Liver (tissue), 3 donors: Measurements from ENCODE around the gene PAPOLB.

ENCODE experiments used
- CTCF ChIP-seq: fragments of 150-350 bp; IDR thresholded peaks from 2 replicates; pipeline ENCODE4 v1.5.1; 2017; ENCODE audit warnings: improper control_type of control experiment, low read depth, low read length; ENCODE audit not compliant: missing input control
- GABPA ChIP-seq, 2 donors: IDR thresholded peaks in 1 of 2; conservative IDR thresholded peaks in 1 of 2; 2 replicates each; pipeline ENCODE4 v1.6.1; 2016; ENCODE audit warnings: antibody characterized with exemption in 2 of 2, mild to moderate bottlenecking in 1 of 2, moderate library complexity in 1 of 2
- HNF4G ChIP-seq: IDR thresholded peaks from 2 replicates; pipeline ENCODE4 v1.6.1; 2016; ENCODE audit warnings: antibody characterized with exemption
- JUND ChIP-seq, 2 donors: IDR thresholded peaks; 2 replicates each; pipeline ENCODE4 v1.6.1; 2016; ENCODE audit warnings: antibody characterized with exemption in 2 of 2
- MAX ChIP-seq: IDR thresholded peaks from 2 replicates; pipeline ENCODE4 v1.6.1; 2016; ENCODE audit warnings: antibody characterized with exemption
- RAD21 ChIP-seq, 2 donors: IDR thresholded peaks; 2 replicates each; pipeline ENCODE4 v1.6.1; 2016; ENCODE audit warnings: antibody characterized with exemption in 2 of 2, mild to moderate bottlenecking in 2 of 2
- REST ChIP-seq: IDR thresholded peaks from 2 replicates; pipeline ENCODE4 v1.6.1; 2016; ENCODE audit warnings: antibody characterized with exemption, mild to moderate bottlenecking
- RXRA ChIP-seq, 2 donors: IDR thresholded peaks; 2 replicates each; pipeline ENCODE4 v1.6.1; 2017 to 2018; ENCODE audit warnings: antibody characterized with exemption in 2 of 2, mild to moderate bottlenecking in 1 of 2
- SP1 ChIP-seq: IDR thresholded peaks from 2 replicates; pipeline ENCODE4 v1.6.1; 2018; ENCODE audit warnings: antibody characterized with exemption, mild to moderate bottlenecking
- TAF1 ChIP-seq: conservative IDR thresholded peaks from 2 replicates; pipeline ENCODE4 v1.6.1; 2016; ENCODE audit warnings: antibody characterized with exemption, mild to moderate bottlenecking
- ZBTB33 ChIP-seq: IDR thresholded peaks from 2 replicates; pipeline ENCODE4 v1.6.1; 2016; ENCODE audit warnings: antibody characterized with exemption
- donor health status: healthy.
- donor health status: healthy.

- TF ChIP-seq CTCF (no peak), REST (no peak), MAX (no peak), ZBTB33 (no peak), RAD21 (IDR thresholded peaks at IDR 0.05) (no peak), GABPA (IDR thresholded peaks at IDR 0.05 in 1 of 2, conservative IDR thresholded peaks at IDR 0.05 in 1 of 2) (no peak), TAF1 (no peak), HNF4G (no peak), SP1 (no peak), JUND (IDR thresholded peaks at IDR 0.05) (no peak), RXRA (IDR thresholded peaks at IDR 0.05) (no peak)
Observed at GRCh38 chr7:4809666-4810065, 52.2 kb downstream of the PAPOLB start.
